GM23338 (cell line): ENCODE measurements around the gene PLN. TPM values are rescaled to one million over a fixed set of nuclear protein-coding genes. Genes with fewer than 3 reads are reported as not detected.

Experiments
- ATAC-seq: fragments of 200-7000 bp; cut with Tn5 transposase; 3 replicates; pipeline ENCODE4 v1.9.1; 2020
- DNase-seq: peaks from one replicate; pipeline ENCODE4 v3.0.0-alpha.2; 2015; ENCODE audit warnings: low spot score
- H2AFZ ChIP-seq: fragments of 200-600 bp; sonication (generic); 2 replicates; pipeline ENCODE4 v1.8.0; 2016; ENCODE audit warnings: antibody characterized with exemption, mild to moderate bottlenecking, moderate library complexity
- H3F3A ChIP-seq: fragments of 200-600 bp; sonication (generic); replicated peaks from 2 replicates; pipeline ENCODE4 v1.8.0; 2017; ENCODE audit warnings: antibody characterized with exemption, mixed run types, low read depth
- H3K27ac ChIP-seq: fragments of 200-600 bp; sonication (generic); 2 replicates; pipeline ENCODE4 v1.6.1; 2016; ENCODE audit warnings: low read depth
- H3K27me3 ChIP-seq: fragments of 200-600 bp; sonication (generic); 2 replicates; pipeline ENCODE4 v1.8.0; 2016; ENCODE audit warnings: mild to moderate bottlenecking, mixed run types, moderate library complexity; ENCODE audit not compliant: insufficient read depth
- H3K36me3 ChIP-seq: fragments of 200-600 bp; sonication (generic); 2 replicates; pipeline ENCODE4 v1.8.0; 2016; ENCODE audit warnings: mild to moderate bottlenecking; ENCODE audit not compliant: insufficient read depth
- H3K4me1 ChIP-seq: fragments of 200-600 bp; sonication (generic); 2 replicates; pipeline ENCODE4 v1.8.0; 2016; ENCODE audit warnings: mild to moderate bottlenecking, moderate library complexity; ENCODE audit not compliant: insufficient read depth
- H3K4me2 ChIP-seq: fragments of 200-600 bp; sonication (generic); 2 replicates; pipeline ENCODE4 v1.7.1; 2017; ENCODE audit warnings: mixed run types
- H3K4me3 ChIP-seq: fragments of 200-600 bp; sonication (generic); 2 replicates; pipeline ENCODE4 v1.6.1; 2016; ENCODE audit warnings: mixed run types
- H3K79me2 ChIP-seq: fragments of 200-600 bp; sonication (generic); replicated peaks from 2 replicates; pipeline ENCODE4 v1.8.0; 2017; ENCODE audit warnings: mild to moderate bottlenecking; ENCODE audit not compliant: insufficient read depth
- H3K9me2 ChIP-seq: fragments of 200-600 bp; sonication (generic); 2 replicates; pipeline ENCODE4 v1.8.0; 2017; ENCODE audit not compliant: insufficient read depth
- H4K20me1 ChIP-seq: fragments of 200-600 bp; sonication (generic); replicated peaks from 2 replicates; pipeline ENCODE4 v1.8.0; 2017; ENCODE audit warnings: mild to moderate bottlenecking; ENCODE audit not compliant: insufficient read depth
- H3K27ac Mint-ChIP-seq: 2 replicates; pipeline ENCODE4 v1.8.0; 2020; ENCODE audit warnings: inconsistent platforms, mild to moderate bottlenecking, moderate library complexity, mixed read lengths
- H3K27me3 Mint-ChIP-seq: 3 replicates; pipeline ENCODE4 v1.8.0; 2022; ENCODE audit warnings: low read depth, mild to moderate bottlenecking, moderate library complexity, mixed read lengths, inconsistent platforms; ENCODE audit not compliant: insufficient read depth, poor library complexity
- H3K36me3 Mint-ChIP-seq: 3 replicates; pipeline ENCODE4 v1.8.0; 2021; ENCODE audit warnings: low read depth, mild to moderate bottlenecking, inconsistent platforms, moderate library complexity, mixed read lengths
- H3K4me1 Mint-ChIP-seq: 3 replicates; pipeline ENCODE4 v1.8.0; 2020; ENCODE audit warnings: mild to moderate bottlenecking, inconsistent platforms, mixed read lengths
- H3K4me3 Mint-ChIP-seq: 3 replicates; pipeline ENCODE4 v1.8.0; 2021; ENCODE audit warnings: moderate library complexity, mild to moderate bottlenecking, inconsistent platforms, mixed read lengths
- H3K9me3 Mint-ChIP-seq: 3 replicates; pipeline ENCODE4 v1.8.0; 2020; ENCODE audit warnings: moderate library complexity, mild to moderate bottlenecking, inconsistent platforms, mixed read lengths
- CREB1 ChIP-seq: fragments of 250-450 bp; sonication (Bioruptor Pico); IDR thresholded peaks from 2 replicates; pipeline ENCODE4 v1.5.0; 2020; ENCODE audit warnings: low read depth, mild to moderate bottlenecking, moderate library complexity
- CTCF ChIP-seq, 2 experiments: fragments of 200-600 bp in 1 of 2; sonication (generic) in 1 of 2; conservative IDR thresholded peaks; 2 replicates each; pipeline versions ENCODE4 v1.5.1 to v1.6.1; 2016 to 2017; ENCODE audit warnings: antibody characterized with exemption in 2 of 2, low read depth in 2 of 2, mild to moderate bottlenecking in 2 of 2, moderate library complexity in 1 of 2
- ETS1 ChIP-seq: IDR thresholded peaks from 2 replicates; pipeline ENCODE4 v1.6.1; 2016; ENCODE audit warnings: antibody characterized with exemption
- EZH2 ChIP-seq: fragments of 200-600 bp; sonication (generic); IDR thresholded peaks from one replicate; pipeline ENCODE4 v1.8.0; 2017; ENCODE audit warnings: antibody characterized with exemption, mild to moderate bottlenecking, low read depth; ENCODE audit not compliant: unreplicated experiment
- EZH2phosphoT487 ChIP-seq: fragments of 200-600 bp; sonication (generic); IDR thresholded peaks from one replicate; pipeline ENCODE4 v1.8.1; 2018; ENCODE audit warnings: antibody characterized with exemption; ENCODE audit not compliant: unreplicated experiment
- JUNB ChIP-seq: IDR thresholded peaks from one replicate; pipeline ENCODE4 v1.6.1; 2016; ENCODE audit warnings: antibody characterized with exemption; ENCODE audit not compliant: unreplicated experiment
- NANOG ChIP-seq: IDR thresholded peaks from 2 replicates; pipeline ENCODE4 v1.6.1; 2016; ENCODE audit warnings: antibody characterized with exemption, borderline replicate concordance
- POLR2AphosphoS5 ChIP-seq: IDR thresholded peaks from 2 replicates; pipeline ENCODE4 v1.6.1; 2016; ENCODE audit warnings: antibody characterized with exemption, low read depth
- REST ChIP-seq: IDR thresholded peaks from one replicate; pipeline ENCODE4 v1.6.1; 2018; ENCODE audit warnings: antibody characterized with exemption; ENCODE audit not compliant: unreplicated experiment
- STAT1 ChIP-seq: IDR thresholded peaks from one replicate; pipeline ENCODE4 v1.6.1; 2016; ENCODE audit warnings: antibody characterized with exemption; ENCODE audit not compliant: unreplicated experiment
- ZNF114 ChIP-seq: fragments of 250-450 bp; sonication (Bioruptor Pico); IDR thresholded peaks from 2 replicates; pipeline ENCODE4 v1.5.0; 2020; ENCODE audit warnings: mild to moderate bottlenecking, moderate library complexity
- ZNF331 ChIP-seq: fragments of 250-450 bp; sonication (Bioruptor Pico); IDR thresholded peaks from 2 replicates; pipeline ENCODE4 v1.5.0; 2020; ENCODE audit warnings: low read depth, mild to moderate bottlenecking, moderate library complexity
- polyA plus RNA-seq: library from polyadenylated mRNA; unstranded; fragments of >200 nt; fragmentation: Nextera tagmentation; extraction: Ambion mirVana; gene quantifications from 2 replicates; pipeline ENCODE4 v1.2.1, GENCODE V29; 2016
- total RNA-seq: library from RNA; depleted of rRNA; stranded (reverse); fragments of >200 nt; shearing (Covaris generic); gene quantifications from 2 replicates; pipeline ENCODE4 v1.2.3, GENCODE V29; 2014

The PLN gene
- total and polyA plus RNA-seq, 2 experiments from 2014 or later = 0.10 TPM; not detected in 1

- H3K9me2 ChIP-seq = no peaks in the 10 kb centered on the region
- H3K27ac Mint-ChIP-seq = no peak overlapping the region
- H3K4me3 Mint-ChIP-seq = no peak overlapping the region
- peaks cover 11% of the 10 kb centered on the region for H3K9me3 Mint-ChIP-seq
- 0 out of 2 replicates have a peak, but pooled peaks cover 1% of the 10 kb centered on the region for H3K79me2 ChIP-seq
- H3K4me1 Mint-ChIP-seq = no peaks in the 10 kb centered on the region
- H3K27ac ChIP-seq = no peak overlapping the region
- H3K4me1 ChIP-seq = no peaks in the 10 kb centered on the region
- H3F3A ChIP-seq = no peaks in the 10 kb centered on the region
- H4K20me1 ChIP-seq = no peaks in the 10 kb centered on the region
- no peak overlapping the region for H3K4me3 ChIP-seq
- H3K27me3 ChIP-seq = no peaks in the 10 kb centered on the region
- H3K36me3 Mint-ChIP-seq = peaks cover 21% of the 10 kb centered on the region; the same call in 2 of the 3 replicates
- peaks cover 3% of the 10 kb centered on the region for H3K27me3 Mint-ChIP-seq
- H2AFZ ChIP-seq = no peak overlapping the region
- TF ChIP-seq NANOG (no peak), POLR2AphosphoS5 (no peak), EZH2 (no peak), REST (no peak), ZNF331 (CRISPR knock-in tag) (no peak), STAT1 (no peak)
- H3K4me2 ChIP-seq = no peak overlapping the region
- ATAC-seq (no peak), DNase-seq (no peak)
- H3K36me3 ChIP-seq = no peaks in the 10 kb centered on the region; the same call in 1 of the 2 replicates
These were observed 46.3 kb upstream of the PLN start for GRCh38 chr6:118501765-118502164.

GRCh38 chr6:118502169-118502568 lies 45.9 kb upstream of the PLN start:
- Histone ChIP-seq H2AFZ (no peak overlapping the region), H3K36me3 (no peaks in the 10 kb centered on the region; the same call in 1 of the 2 replicates), H3K27ac (no peak overlapping the region), H3K9me2 (no peaks in the 10 kb centered on the region), H3K4me3 (no peak overlapping the region), H4K20me1 (no peaks in the 10 kb centered on the region), H3K4me2 (no peak overlapping the region), H3F3A (no peaks in the 10 kb centered on the region), H3K4me1 (no peaks in the 10 kb centered on the region), H3K79me2 (no peaks in the 10 kb centered on the region), H3K27me3 (no peaks in the 10 kb centered on the region)
- Mint-ChIP-seq H3K36me3 (peaks cover 21% of the 10 kb centered on the region; the same call in 2 of the 3 replicates), H3K27ac (no peak overlapping the region), H3K27me3 (peaks cover 3% of the 10 kb centered on the region), H3K9me3 (peaks cover 11% of the 10 kb centered on the region), H3K4me1 (no peaks in the 10 kb centered on the region), H3K4me3 (no peak overlapping the region)
- DNase-seq (no peak), ATAC-seq (no peak)
- TF ChIP-seq JUNB = no peak
- no peak for TF ChIP-seq ZNF331 (CRISPR knock-in tag)
- no peak for TF ChIP-seq NANOG
- TF ChIP-seq CREB1 = no peak
- TF ChIP-seq CTCF (conservative IDR thresholded peaks at IDR 0.05; ENCODE audit: low read depth in 2 of 2) = no peak
- no peak for TF ChIP-seq STAT1
- TF ChIP-seq EZH2phosphoT487 = no peak
- TF ChIP-seq EZH2 = no peak
- no peak for TF ChIP-seq REST
- TF ChIP-seq POLR2AphosphoS5 = no peak
- TF ChIP-seq ETS1 = no peak
- no peak for TF ChIP-seq ZNF114 (CRISPR knock-in tag)
